Activated naive CD8-positive, alpha-beta T cell treated with anti-CD3 and anti-CD28 coated beads, Interleukin-2, amount 10 ng/mL, durations not matched to agents 7 days and 5 days (primary cell): ENCODE measurements around the gene RND2. TPM values are rescaled to one million over a fixed set of nuclear protein-coding genes. Genes with fewer than 3 reads are reported as not detected.
"Not testable (repeated sequence)": the region's sequence is repeated elsewhere in the genome, so short reads cannot be mapped to it uniquely, and the experiment has no call there.

Experiments
- ATAC-seq: fragments of 150-1000 bp; cut with Tn5 transposase; one replicate; pipeline ENCODE4 v1.10.0; 2021; ENCODE audit warnings: low read depth, moderate library complexity
- POLR2A ChIA-PET: fragments of 350-600 bp; sonication (Branson Sonifier 250); formaldehyde crosslinking; loops from one replicate; lab custom pipeline; 2021; ENCODE audit warnings: antibody characterized with exemption; lab: Charles Lee
- DNase-seq: peaks from one replicate; pipeline ENCODE4 v3.0.0; 2021
- H3K27ac Mint-ChIP-seq: one replicate; pipeline ENCODE4 v1.8.0; 2022; ENCODE audit warnings: mild to moderate bottlenecking, mixed read lengths
- H3K27me3 Mint-ChIP-seq: one replicate; pipeline ENCODE4 v1.8.0; 2022; ENCODE audit warnings: mild to moderate bottlenecking, moderate library complexity, mixed read lengths
- H3K36me3 Mint-ChIP-seq: one replicate; pipeline ENCODE4 v1.8.0; 2021; ENCODE audit warnings: mild to moderate bottlenecking, mixed read lengths
- H3K4me1 Mint-ChIP-seq: one replicate; pipeline ENCODE4 v1.8.0; 2021; ENCODE audit warnings: mixed read lengths
- H3K4me3 Mint-ChIP-seq: one replicate; pipeline ENCODE4 v1.8.0; 2022; ENCODE audit warnings: mild to moderate bottlenecking, moderate library complexity, mixed read lengths
- H3K9me3 Mint-ChIP-seq: one replicate; pipeline ENCODE4 v1.8.0; 2021; ENCODE audit warnings: mixed read lengths
- total RNA-seq, 2 experiments: library from RNA; stranded (reverse); gene quantifications; one replicate each; pipeline ENCODE4 v1.2.3, GENCODE V29; 2021

The RND2 gene
- total RNA-seq, 2 experiments from 2014 or later: 0.14 TPM; not detected in 1

DNA sequence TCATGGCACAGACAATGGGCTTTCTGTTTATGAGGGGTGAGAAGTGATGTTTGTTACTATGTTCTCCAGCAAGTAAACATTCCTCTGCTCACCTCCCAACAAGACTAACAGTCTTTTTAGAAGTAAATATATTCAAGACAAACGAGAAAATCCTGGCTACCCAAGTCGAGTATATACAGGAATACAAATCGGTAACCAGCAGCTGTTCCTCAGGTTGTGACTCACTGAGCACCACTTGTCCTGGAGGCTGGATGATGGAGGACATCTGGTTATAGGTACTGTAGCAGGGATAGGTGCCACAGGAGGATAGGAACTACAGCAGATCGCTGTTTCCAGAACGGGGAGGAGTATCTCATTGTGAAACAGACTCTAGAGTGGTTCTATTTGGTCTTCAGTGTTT, 32.2 kb upstream of the RND2 start:
- H3K27me3 Mint-ChIP-seq: no peaks in the 10 kb centered on the region
- no peaks in the 10 kb centered on the region for H3K9me3 Mint-ChIP-seq
- peaks cover 11% of the 10 kb centered on the region for H3K4me1 Mint-ChIP-seq
- no peak overlapping the region for H3K4me3 Mint-ChIP-seq
- POLR2A ChIA-PET: interaction anchor here (0.6 kb wide), 1 partner anchor 426 kb away, joined by 3 read pairs; the partner anchor contains the start of gene MLX
- peaks cover 22% of the 10 kb centered on the region for H3K36me3 Mint-ChIP-seq
- no peak for ATAC-seq
- DNase-seq: no peak
- H3K27ac Mint-ChIP-seq: no peak overlapping the region

- H3K4me3 Mint-ChIP-seq, ATAC-seq, DNase-seq, H3K9me3 Mint-ChIP-seq, H3K27ac Mint-ChIP-seq, H3K27me3 Mint-ChIP-seq: not testable (repeated sequence)
- peaks cover 12% of the 10 kb centered on the region for H3K4me1 Mint-ChIP-seq
- POLR2A ChIA-PET: interaction anchor here (0.8 kb wide), 1 partner anchor 11 kb away, joined by 6 read pairs; no protein-coding TSS in a partner anchor
- H3K36me3 Mint-ChIP-seq: peaks cover 21% of the 10 kb centered on the region
Measured at GRCh38 chr17:42993913-42994312, 31.1 kb upstream of the RND2 start.

DNA sequence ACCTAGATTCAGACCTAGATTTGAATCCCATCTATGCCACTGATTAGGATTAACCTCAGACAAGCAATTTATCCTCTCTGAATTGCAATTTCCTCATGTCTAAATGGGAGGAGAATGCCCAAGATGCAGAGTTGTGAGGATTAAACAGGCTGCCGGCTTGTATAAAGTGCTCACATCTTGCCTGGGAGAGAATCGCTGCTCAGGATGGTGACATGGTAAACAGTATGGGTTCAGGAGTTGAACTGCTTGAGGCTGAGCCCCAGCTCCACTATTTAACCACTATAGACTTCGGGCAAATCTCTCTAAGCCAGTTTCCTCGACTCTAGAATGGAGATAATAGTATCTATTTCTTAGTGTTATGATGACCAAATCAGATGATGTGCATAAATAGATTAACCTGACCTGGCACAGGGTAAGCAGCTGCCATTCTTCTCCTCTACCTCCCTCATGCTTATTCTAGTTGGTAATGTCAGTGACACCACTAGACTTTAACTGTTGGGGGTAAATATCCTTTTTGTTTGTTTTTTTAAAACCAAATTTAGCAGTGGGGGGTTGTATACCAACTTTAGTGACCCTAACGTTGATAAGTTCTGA, 27.5 kb upstream of the RND2 start:
- H3K27ac Mint-ChIP-seq: peak overlapping the region; percentile 84
- DNase-seq: no peak
- H3K36me3 Mint-ChIP-seq: peaks cover 26% of the 10 kb centered on the region
- no peaks in the 10 kb centered on the region for H3K27me3 Mint-ChIP-seq
- H3K4me1 Mint-ChIP-seq: peaks cover 27% of the 10 kb centered on the region
- POLR2A ChIA-PET: interaction anchor here (0.6 to 2.6 kb wide), 34 partner anchors 10 to 724 kb away, joined by 3 to 65 read pairs (median 6); partner anchors contain the start of genes AARSD1, AOC2, BECN1 and BRCA1
- no peak for ATAC-seq
- H3K4me3 Mint-ChIP-seq: peak overlapping the region; percentile 92
- H3K9me3 Mint-ChIP-seq: no peaks in the 10 kb centered on the region

DNA sequence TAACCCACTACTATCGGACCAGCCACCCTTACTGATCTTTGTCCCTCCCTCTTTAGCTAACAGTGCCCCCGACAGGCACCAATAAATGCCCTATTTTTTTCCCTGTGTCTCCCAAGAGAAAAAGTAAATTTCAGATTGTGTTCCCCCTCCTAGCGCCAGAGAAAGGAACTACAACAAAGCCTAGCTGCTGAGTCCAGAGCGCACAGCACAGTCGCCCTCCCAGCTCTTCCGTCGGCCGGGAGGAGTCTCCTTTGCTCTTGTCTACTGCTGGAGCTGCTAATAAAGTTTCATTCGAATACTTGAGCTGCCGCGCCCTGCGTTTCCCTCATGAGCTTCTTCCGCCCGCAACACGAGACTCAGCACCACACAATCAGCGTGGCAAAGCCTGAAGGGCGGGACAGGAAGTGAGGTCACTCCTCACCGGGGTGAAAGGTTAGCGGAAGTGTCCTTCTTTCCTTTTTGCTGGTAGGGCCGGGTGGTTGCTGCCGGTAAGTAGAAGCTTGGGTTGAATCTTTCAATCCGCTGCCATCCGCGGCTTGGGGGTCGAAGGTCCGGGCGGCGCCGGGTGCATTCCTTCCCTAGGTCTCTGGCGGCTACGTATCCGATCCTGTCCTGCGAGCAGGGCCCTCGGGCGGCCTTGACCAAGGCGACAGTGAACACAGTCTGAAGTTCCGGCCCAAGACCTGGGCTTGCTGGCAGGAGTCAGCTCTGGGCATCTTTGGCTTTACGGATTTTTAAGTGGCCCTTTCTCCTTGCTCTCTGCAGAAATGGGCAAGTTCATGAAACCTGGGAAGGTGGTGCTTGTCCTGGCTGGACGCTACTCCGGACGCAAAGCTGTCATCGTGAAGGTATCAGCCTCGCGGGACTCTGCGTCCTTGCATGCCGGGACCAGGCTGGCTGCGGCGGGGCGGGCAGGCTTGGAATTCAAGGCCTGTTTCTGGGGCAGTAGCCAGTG, 26.8 kb upstream of the RND2 start, which contains the start of gene RPL27:
TSS of gene RPL27 (plus strand) at position 436 of the 955 bp plus-strand sequence. CDS start at position 768, 332 bp downstream.
- Mint-ChIP-seq H3K9me3 (no peaks in the 10 kb centered on the region), H3K4me3 (peak within 1 kb of the TSS; percentile 92), H3K27ac (peak within 1 kb of the TSS; percentile 84), H3K36me3 (peaks cover 22% of the 10 kb centered on the region), H3K4me1 (peaks cover 27% of the 10 kb centered on the region), H3K27me3 (no peaks in the 10 kb centered on the region)
- POLR2A ChIA-PET: interaction anchor here (0.6 to 2.6 kb wide), 37 partner anchors 9 to 723 kb away, joined by 3 to 65 read pairs (median 5); partner anchors contain the start of genes AARSD1, AOC2, BECN1 and BRCA1
- DNase-seq (peak; percentile 91), ATAC-seq (peak; percentile 98)

DNA sequence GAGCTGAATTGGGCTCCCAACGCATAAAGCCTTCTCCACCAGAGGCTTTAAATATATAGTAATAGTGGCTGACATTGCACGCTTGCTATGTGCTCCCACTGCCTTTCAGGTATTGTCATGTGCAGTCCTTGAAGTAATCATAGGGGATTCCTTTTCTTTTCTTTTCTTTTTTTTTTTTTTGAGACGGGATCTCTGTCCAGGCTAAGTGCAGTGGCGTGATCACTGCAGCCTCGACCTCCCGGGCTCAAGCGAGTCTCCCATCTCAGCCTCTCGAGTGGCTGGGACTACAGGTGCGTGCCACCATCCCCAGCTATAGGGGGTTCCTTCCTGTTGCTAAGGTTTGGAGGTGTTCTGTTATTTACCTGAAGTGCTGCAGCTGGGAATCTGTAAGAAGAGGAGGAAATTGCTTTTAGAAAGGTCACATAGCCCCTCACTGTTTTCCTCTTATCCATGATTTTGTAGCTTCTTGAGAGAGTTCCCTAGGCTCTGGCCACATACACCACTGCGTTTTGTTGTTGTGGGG, 26.0 kb upstream of the RND2 start:
- DNase-seq: no peak
- Mint-ChIP-seq H3K27ac (peak overlapping the region; percentile 84), H3K36me3 (peaks cover 25% of the 10 kb centered on the region), H3K9me3 (no peaks in the 10 kb centered on the region), H3K4me1 (peaks cover 27% of the 10 kb centered on the region), H3K27me3 (no peaks in the 10 kb centered on the region), H3K4me3 (peak overlapping the region; percentile 92)
- no peak for ATAC-seq
- POLR2A ChIA-PET: interaction anchor here (0.6 to 2.6 kb wide), 19 partner anchors 8 to 722 kb away, joined by 3 to 65 read pairs (median 8); partner anchors contain the start of genes AARSD1, BECN1, BRCA1 and DHX8

GRCh38 chr17:43000894-43001293, 24.1 kb upstream of the RND2 start:
- H3K27me3 Mint-ChIP-seq, H3K9me3 Mint-ChIP-seq, ATAC-seq, H3K4me3 Mint-ChIP-seq, H3K27ac Mint-ChIP-seq, DNase-seq: not testable (repeated sequence)
- Mint-ChIP-seq H3K4me1 (peaks cover 25% of the 10 kb centered on the region), H3K36me3 (peaks cover 24% of the 10 kb centered on the region)
- POLR2A ChIA-PET: interaction anchor here (1.1 kb wide), 1 partner anchor 322 kb away, joined by 3 read pairs; no protein-coding TSS in a partner anchor

DNA sequence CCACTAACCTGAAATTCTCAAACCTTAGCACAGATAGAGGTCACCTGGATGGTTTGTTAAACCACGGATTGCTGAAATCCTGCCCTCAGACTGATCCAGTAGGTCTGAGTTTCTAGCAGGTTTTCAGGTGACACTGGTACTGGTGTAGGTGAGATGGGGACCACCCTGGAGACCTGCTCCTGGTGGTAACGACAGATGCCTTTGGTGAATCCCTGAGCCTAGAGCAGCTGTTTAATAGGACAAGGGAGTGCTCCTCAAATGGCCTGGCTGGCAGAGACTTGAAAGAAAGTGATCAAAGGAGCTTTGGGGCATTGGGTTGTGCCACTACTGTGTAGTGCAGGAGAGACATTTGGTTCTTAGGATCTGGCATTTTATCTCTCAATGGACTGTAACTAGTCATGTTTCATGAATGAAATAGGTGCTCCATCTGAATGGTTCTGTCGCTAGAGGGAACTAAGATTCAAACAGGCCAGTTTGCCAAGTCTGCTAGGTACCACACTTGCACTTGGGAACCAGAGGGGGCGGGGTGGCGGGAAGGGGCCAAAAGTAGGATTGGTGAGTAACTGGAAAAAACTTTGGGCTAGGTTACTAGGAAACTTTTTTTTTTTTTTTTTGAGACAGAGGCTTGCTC, 21.4 kb upstream of the RND2 start:
- Mint-ChIP-seq H3K27ac (peak overlapping the region; percentile 46), H3K4me1 (peaks cover 23% of the 10 kb centered on the region), H3K27me3 (no peaks in the 10 kb centered on the region), H3K4me3 (no peak overlapping the region), H3K36me3 (peaks cover 23% of the 10 kb centered on the region), H3K9me3 (no peaks in the 10 kb centered on the region)
- POLR2A ChIA-PET: interaction anchor here (1.2 kb wide), 1 partner anchor 357 kb away, joined by 3 read pairs; no protein-coding TSS in a partner anchor
- no peak for ATAC-seq
- DNase-seq: no peak

DNA sequence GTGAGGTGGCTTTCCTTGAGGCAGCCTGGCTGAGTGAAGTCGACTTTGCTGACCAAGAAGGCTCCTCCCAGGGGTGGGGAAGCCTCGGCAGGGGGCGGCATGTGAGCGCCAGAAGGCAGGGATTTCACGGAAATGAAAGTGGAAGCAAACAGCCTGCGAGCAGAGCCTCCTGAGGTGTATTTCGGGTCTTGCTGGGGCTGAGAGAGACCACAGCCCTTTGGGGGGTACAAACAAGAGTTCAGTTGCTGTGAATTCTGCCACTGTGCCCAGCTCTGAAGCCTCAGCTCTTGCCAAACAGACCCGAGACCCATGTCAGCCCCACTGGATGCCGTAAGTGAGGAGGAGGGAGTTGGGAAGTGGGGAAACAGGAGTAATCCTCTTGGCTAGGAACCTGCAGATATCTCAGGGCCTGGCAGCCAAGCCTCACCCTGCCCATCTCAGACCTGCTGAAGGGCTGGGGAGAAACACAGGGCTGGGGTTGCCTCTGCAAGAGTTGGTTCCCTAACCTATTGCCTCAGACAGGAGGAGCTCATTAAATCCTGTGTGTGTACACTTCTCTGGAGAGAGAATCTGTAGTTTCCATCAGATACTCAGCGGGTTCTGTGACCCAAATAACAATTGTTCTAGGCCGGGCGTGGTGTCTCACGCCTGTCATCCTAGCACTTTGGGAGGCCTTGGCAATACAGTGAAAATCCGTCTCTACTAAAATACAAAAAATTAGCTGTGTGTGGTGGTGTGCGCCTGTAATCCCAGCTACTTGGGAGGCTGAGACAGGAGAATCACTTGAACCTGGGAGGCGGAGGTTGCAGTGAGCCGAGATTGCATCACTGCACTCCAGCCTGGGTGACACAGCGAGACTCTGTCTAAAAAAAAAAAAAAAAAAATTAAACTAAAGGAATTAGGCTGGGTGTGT, 18.1 kb upstream of the RND2 start, which contains the start of gene IFI35:
TSS of gene IFI35 (plus strand) at position 146 of the 913 bp plus-strand sequence. CDS start at position 310, 164 bp downstream.
- H3K27ac Mint-ChIP-seq: peak within 1 kb of the TSS; percentile 100
- peaks cover 6% of the 10 kb centered on the region for H3K36me3 Mint-ChIP-seq
- H3K4me1 Mint-ChIP-seq: peaks cover 23% of the 10 kb centered on the region
- ATAC-seq (peak; percentile 98), DNase-seq (peak; percentile 83)
- POLR2A ChIA-PET: interaction anchor here (0.6 to 3.3 kb wide), 13 partner anchors 8 to 614 kb away, joined by 3 to 65 read pairs (median 5); partner anchors contain the start of genes BRCA1, RND2, RPL27 and RUNDC1
- H3K4me3 Mint-ChIP-seq: peak within 1 kb of the TSS; percentile 100
- no peaks in the 10 kb centered on the region for H3K27me3 Mint-ChIP-seq
- no peaks in the 10 kb centered on the region for H3K9me3 Mint-ChIP-seq

- ATAC-seq: no peak
- POLR2A ChIA-PET: interaction anchor here (1.0 kb wide), 1 partner anchor 13 kb away, joined by 3 read pairs; the partner anchor contains the start of gene RPL27
- H3K4me1 Mint-ChIP-seq: peaks cover 31% of the 10 kb centered on the region
- no peak for DNase-seq
- H3K36me3 Mint-ChIP-seq: peaks cover 10% of the 10 kb centered on the region
- peak overlapping the region; percentile 50 for H3K27ac Mint-ChIP-seq
- H3K27me3 Mint-ChIP-seq: no peaks in the 10 kb centered on the region
- no peak overlapping the region for H3K4me3 Mint-ChIP-seq
- no peaks in the 10 kb centered on the region for H3K9me3 Mint-ChIP-seq
Measured at GRCh38 chr17:43010667-43011308, 14.2 kb upstream of the RND2 start.

DNA sequence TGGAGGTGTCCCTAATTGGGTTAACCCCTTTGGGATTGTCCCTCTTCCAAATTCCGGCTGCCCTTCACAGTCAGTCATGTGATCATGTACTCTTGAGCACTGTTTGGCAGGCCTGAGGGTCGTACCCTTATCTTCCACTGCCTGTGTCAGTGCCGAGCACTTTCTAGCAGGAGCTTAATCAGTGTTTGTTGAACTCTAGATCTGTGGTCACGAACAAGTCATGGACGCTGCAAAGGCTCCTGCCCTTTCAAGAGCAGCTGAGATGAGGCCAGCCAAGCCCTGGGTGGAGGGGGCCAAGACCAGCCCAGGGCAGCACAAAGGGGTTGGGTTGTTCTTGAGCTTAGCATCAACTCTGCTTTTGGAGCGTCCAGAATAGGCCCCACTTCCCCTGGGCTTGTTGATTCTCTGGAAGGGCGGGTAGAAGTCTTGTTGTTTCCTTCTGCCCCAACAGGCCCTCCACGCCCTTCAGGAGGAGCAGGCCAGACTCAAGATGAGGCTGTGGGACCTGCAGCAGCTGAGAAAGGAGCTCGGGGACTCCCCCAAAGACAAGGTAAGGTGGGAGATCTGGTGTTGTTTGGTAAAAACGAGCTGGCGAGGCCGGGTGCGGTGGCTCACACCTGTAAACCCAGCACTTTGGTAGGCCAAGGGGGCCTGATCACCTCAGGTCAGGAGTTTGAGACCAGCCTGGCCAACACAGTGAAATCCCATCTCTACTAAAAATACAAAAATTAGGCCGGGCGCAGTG, 13.1 kb upstream of the RND2 start:
- POLR2A ChIA-PET: interaction anchor here (0.6 kb wide), 1 partner anchor 14 kb away, joined by 3 read pairs; no protein-coding TSS in a partner anchor
- Mint-ChIP-seq H3K9me3 (no peaks in the 10 kb centered on the region), H3K27me3 (no peaks in the 10 kb centered on the region), H3K36me3 (peaks cover 9% of the 10 kb centered on the region), H3K4me1 (peaks cover 29% of the 10 kb centered on the region), H3K27ac (peak overlapping the region; percentile 42), H3K4me3 (no peak overlapping the region)
- ATAC-seq (no peak), DNase-seq (no peak)
